ENCODE results near the gene PKNOX2. TPM values are rescaled to one million over a fixed set of nuclear protein-coding genes. Genes with fewer than 3 reads are reported as not detected.

Gene PKNOX2
- total and polyA plus RNA-seq, 4 donors, result 0.14 to 0.29 (median 0.24) TPM

DNA sequence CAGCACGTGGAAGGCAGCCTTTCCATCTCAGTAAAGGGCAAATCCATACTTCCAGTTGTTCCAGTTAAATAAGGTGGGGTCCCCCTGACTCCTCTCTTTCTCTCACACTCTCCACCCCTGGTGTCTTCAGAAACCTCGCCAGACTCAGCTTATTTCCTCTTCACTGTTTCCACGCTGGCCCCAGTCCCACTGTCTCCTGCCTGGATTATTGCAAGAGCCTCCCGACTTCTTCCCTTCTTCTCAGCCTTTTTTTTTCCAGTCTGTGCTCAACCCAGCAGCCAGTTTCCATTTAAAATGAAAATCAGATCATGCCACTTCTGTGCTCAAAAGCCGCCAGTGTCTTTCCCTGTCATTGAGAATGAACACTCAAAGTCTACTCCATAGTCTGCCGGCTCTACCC, 131.4 kb downstream of the PKNOX2 start:
- no peak overlapping the region for H3K4me3 ChIP-seq (ENCODE audit: low read depth in 1 of 3, low read length in 3 of 3)
- no peak overlapping the region for H3K9ac ChIP-seq (ENCODE audit: low read depth in 1 of 2, low read length in 2 of 2)
- no peaks in the 10 kb centered on the region for H3K27me3 ChIP-seq (ENCODE audit: control insufficient read depth in 4 of 4, insufficient read depth in 4 of 4, low read length in 3 of 4)
- peaks cover 0 to 2% (median 0%) of the 10 kb centered on the region in 4 donors for H3K4me1 ChIP-seq (ENCODE audit: control insufficient read depth in 4 of 4, insufficient read depth in 4 of 4, low read length in 3 of 4)
- H3K9me3 ChIP-seq (ENCODE audit: control insufficient read depth in 4 of 4, low read length in 3 of 4), result no peaks in the 10 kb centered on the region
- DNase-seq (ENCODE audit: low spot score), result no peak
- 74% methylated on average over 6 of the region's 6 CpGs for WGBS
- TF ChIP-seq FOXA2 (IDR thresholded peaks at IDR 0.05) (no peak), HNF4A (conservative IDR thresholded peaks at IDR 0.05) (no peak), NR2F2 (IDR thresholded peaks at IDR 0.05) (no peak), JUND (IDR thresholded peaks at IDR 0.05) (no peak), RAD21 (IDR thresholded peaks at IDR 0.05) (no peak), RXRA (IDR thresholded peaks at IDR 0.05) (no peak), TAF1 (conservative IDR thresholded peaks at IDR 0.05) (no peak), SP1 (IDR thresholded peaks at IDR 0.05) (no peak), HNF4G (IDR thresholded peaks at IDR 0.05) (no peak), FOXA1 (IDR thresholded peaks at IDR 0.05) (no peak), EGR1 (IDR thresholded peaks at IDR 0.05; ENCODE audit: low read depth in 2 of 2) (no peak), YY1 (IDR thresholded peaks at IDR 0.05) (no peak), GABPA (IDR thresholded peaks at IDR 0.05 in 1 of 2, conservative IDR thresholded peaks at IDR 0.05 in 1 of 2) (no peak)
- TF ChIP-seq, protein P1, sequence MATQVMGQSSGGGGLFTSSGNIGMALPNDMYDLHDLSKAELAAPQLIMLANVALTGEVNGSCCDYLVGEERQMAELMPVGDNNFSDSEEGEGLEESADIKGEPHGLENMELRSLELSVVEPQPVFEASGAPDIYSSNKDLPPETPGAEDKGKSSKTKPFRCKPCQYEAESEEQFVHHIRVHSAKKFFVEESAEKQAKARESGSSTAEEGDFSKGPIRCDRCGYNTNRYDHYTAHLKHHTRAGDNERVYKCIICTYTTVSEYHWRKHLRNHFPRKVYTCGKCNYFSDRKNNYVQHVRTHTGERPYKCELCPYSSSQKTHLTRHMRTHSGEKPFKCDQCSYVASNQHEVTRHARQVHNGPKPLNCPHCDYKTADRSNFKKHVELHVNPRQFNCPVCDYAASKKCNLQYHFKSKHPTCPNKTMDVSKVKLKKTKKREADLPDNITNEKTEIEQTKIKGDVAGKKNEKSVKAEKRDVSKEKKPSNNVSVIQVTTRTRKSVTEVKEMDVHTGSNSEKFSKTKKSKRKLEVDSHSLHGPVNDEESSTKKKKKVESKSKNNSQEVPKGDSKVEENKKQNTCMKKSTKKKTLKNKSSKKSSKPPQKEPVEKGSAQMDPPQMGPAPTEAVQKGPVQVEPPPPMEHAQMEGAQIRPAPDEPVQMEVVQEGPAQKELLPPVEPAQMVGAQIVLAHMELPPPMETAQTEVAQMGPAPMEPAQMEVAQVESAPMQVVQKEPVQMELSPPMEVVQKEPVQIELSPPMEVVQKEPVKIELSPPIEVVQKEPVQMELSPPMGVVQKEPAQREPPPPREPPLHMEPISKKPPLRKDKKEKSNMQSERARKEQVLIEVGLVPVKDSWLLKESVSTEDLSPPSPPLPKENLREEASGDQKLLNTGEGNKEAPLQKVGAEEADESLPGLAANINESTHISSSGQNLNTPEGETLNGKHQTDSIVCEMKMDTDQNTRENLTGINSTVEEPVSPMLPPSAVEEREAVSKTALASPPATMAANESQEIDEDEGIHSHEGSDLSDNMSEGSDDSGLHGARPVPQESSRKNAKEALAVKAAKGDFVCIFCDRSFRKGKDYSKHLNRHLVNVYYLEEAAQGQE (IDR thresholded peaks at IDR 0.05), result no peak
- TF ChIP-seq, protein P2, sequence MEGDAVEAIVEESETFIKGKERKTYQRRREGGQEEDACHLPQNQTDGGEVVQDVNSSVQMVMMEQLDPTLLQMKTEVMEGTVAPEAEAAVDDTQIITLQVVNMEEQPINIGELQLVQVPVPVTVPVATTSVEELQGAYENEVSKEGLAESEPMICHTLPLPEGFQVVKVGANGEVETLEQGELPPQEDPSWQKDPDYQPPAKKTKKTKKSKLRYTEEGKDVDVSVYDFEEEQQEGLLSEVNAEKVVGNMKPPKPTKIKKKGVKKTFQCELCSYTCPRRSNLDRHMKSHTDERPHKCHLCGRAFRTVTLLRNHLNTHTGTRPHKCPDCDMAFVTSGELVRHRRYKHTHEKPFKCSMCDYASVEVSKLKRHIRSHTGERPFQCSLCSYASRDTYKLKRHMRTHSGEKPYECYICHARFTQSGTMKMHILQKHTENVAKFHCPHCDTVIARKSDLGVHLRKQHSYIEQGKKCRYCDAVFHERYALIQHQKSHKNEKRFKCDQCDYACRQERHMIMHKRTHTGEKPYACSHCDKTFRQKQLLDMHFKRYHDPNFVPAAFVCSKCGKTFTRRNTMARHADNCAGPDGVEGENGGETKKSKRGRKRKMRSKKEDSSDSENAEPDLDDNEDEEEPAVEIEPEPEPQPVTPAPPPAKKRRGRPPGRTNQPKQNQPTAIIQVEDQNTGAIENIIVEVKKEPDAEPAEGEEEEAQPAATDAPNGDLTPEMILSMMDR (IDR thresholded peaks at IDR 0.05; ENCODE audit: low read depth, low read length, missing input control), result no peak
- TF ChIP-seq, protein P3, sequence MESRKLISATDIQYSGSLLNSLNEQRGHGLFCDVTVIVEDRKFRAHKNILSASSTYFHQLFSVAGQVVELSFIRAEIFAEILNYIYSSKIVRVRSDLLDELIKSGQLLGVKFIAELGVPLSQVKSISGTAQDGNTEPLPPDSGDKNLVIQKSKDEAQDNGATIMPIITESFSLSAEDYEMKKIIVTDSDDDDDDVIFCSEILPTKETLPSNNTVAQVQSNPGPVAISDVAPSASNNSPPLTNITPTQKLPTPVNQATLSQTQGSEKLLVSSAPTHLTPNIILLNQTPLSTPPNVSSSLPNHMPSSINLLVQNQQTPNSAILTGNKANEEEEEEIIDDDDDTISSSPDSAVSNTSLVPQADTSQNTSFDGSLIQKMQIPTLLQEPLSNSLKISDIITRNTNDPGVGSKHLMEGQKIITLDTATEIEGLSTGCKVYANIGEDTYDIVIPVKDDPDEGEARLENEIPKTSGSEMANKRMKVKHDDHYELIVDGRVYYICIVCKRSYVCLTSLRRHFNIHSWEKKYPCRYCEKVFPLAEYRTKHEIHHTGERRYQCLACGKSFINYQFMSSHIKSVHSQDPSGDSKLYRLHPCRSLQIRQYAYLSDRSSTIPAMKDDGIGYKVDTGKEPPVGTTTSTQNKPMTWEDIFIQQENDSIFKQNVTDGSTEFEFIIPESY (IDR thresholded peaks at IDR 0.05), result no peak
- TF ChIP-seq, protein P4, sequence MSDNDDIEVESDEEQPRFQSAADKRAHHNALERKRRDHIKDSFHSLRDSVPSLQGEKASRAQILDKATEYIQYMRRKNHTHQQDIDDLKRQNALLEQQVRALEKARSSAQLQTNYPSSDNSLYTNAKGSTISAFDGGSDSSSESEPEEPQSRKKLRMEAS (IDR thresholded peaks at IDR 0.05), result no peak
- TF ChIP-seq, protein P5, sequence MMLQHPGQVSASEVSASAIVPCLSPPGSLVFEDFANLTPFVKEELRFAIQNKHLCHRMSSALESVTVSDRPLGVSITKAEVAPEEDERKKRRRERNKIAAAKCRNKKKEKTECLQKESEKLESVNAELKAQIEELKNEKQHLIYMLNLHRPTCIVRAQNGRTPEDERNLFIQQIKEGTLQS (IDR thresholded peaks at IDR 0.05), result no peak
- H3K27ac ChIP-seq (ENCODE audit: low read depth in 1 of 2, low read length in 2 of 2), result no peak overlapping the region
- no peaks in the 10 kb centered on the region for H3K36me3 ChIP-seq (ENCODE audit: control insufficient read depth in 4 of 4, insufficient read depth in 3 of 4, low read depth in 1 of 4, low read length in 3 of 4)
